T follicular helper cell (primary cell): ENCODE measurements around the gene KRTAP21-3.
"Not testable (repeated sequence)": the region's sequence is repeated elsewhere in the genome, so short reads cannot be mapped to it uniquely, and the experiment has no call there.

Source experiments
- DNase-seq: peaks from one replicate; pipeline ENCODE4 v3.0.0-alpha.2; 2020; ENCODE audit warnings: low read depth
- total RNA-seq, 2 experiments: gene quantifications; one replicate each; lab custom pipeline; 2026; lab: John Stamatoyannopoulos, UW

Gene KRTAP21-3, protein sequence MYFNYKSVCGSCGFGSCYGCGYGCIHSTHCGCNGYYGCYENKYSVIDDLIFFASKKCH
- 0 reads per million in 2 experiments for total RNA-seq

DNA sequence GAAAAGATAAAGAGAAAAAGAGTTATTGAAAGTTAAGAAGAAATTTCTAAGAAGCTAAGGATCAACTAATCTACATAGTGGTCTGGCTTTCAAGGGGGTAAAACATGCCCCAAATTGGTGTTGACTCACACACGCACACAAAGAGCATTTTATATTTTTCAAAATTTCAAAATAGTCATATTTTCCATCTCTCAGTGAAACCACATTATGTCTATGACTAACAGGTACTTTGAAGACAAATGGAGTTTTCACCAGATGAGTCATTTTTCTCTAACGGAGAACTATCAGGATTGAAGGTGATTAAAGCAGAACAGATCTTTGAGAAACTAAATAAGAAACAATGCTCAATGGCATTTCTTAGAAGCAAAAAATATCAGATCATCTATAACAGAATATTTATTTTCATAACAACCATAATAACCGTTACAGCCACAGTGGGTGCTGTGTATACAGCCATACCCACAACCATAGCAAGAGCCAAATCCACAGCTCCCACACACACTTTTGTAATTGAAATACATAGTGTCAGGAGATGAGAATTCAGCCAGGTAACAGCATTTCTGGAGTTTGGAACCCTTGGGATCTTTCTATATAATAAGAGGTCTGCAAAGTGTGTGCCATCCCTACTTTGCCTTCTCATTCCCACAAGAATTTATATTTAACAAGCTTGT lies at the start of gene KRTAP21-3:
Gene KRTAP21-3 (minus strand): TSS at position 539 of the 671 bp plus-strand sequence. CDS start 18 bp downstream, at position 521.
- DNase-seq = no peak

DNA sequence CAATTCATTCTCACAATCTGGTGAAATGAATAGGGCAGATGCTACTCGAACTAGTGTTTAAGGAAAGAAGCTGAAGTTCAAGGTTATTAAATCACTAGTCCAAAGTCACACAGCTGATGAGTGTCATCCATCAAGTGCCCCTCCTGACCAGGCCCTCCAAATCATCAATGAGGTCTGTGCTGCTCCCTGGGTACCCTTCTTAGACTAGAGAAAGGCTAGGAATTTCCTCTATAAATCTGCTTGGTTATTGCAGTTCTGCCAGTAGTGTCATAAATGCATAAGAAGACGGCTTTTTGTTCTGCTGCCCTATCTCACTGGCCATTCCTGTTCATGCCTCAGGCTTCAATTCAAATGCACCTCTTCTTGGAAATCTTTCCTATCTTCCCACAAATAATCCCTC lies 42.2 kb upstream of the KRTAP21-3 start:
- no peak for DNase-seq

DNA sequence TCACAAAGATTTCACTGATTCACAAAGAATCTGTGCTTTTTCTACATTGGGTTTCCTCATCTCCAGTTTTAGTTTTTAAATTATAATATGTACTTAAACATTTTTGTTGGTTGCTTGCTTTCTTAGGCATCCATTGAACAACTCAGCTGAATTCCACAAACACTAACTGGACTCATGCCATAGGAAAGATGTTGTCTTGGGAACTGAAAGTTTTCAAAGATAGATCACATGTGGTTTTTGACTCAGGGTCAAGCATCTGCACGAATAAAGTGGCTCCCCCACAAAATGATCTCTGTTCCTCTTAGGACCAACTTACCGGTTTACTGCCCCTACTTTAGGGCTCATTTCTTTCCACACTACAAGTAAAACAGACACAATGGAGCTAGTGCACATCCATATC lies 39.7 kb upstream of the KRTAP21-3 start:
- DNase-seq = no peak

DNA sequence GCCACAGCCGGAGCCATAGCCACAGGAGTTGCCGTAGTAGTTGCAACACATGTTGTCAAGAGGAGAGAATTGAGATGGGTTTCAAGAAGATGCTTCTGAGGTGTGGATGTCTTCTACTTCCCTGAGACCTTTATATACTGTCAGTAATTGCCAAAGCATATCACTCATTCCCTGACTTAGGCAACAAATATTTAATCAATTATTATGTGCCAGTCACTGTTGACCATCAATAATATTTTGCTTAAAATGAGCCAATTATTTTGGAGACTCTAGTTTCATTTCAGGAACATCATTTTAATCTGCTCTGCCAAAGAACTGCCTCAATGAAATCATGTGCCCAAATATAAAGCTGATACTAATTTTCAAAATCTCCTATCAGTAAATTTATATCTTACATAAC lies 36.8 kb upstream of the KRTAP21-3 start, which contains the start of gene KRTAP21-1:
Gene KRTAP21-1 (minus strand): TSS at position 101 of the 400 bp plus-strand sequence. CDS start 50 bp downstream, at position 51.
- not testable (repeated sequence) for DNase-seq

DNA sequence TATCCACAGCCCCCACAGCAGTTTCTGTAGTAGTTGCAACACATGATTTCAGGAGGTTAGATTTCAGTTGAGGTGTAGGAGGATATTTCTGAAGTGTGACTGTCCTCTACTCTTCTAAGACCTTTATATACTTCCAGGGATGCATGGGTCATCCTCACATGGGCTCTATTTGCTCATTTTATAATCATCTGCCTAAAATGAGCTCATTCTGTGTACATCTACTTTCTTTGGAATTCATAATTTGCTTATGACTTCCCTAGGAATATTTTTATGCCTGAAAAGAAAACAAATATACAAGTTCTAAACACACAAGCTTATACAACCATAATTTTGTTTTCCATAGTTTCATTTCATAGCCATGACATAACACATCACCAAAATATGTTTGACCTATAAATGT lies 28.6 kb upstream of the KRTAP21-3 start, which contains the start of gene KRTAP21-2:
Gene KRTAP21-2 (minus strand): TSS at position 101 of the 400 bp plus-strand sequence. CDS start 57 bp downstream, at position 44.
- no peak for DNase-seq

DNA sequence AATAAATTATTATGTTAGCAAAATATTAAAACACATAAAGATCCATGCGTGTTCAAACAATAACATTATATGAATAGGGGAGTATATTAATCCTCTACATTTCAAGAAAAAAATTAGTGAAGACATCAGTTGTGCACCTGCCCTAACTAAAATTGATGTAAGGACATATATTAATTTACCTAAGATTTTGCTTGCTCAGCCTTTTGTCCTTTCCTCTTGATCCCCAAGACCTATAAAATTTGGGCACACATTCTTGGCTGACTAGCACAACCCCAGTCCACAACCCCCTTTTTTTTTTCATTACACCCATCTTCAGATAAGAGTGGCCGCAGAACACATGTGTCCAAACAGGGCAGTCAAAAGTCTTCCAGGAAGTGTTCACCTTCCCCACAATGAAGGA lies 21.9 kb upstream of the KRTAP21-3 start:
- DNase-seq = no peak

DNA sequence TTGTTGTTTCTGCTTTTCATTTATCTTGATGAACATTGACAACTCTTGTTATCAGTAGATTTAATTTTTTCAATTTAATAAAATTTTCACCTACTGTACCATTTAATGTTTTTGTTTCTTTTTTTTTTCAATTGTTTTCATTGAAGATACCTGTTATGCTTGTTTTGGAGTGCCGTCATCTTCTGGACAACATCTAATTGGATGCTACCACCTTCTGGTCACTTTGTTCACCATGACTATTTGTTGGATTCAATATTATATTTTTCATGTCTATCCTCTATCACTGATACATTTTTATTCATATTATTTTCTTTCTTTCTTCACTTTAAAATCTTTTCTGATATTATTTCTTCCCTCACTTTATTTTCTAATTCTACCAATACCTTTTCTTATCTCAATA lies 14.4 kb upstream of the KRTAP21-3 start:
- no peak for DNase-seq

DNA sequence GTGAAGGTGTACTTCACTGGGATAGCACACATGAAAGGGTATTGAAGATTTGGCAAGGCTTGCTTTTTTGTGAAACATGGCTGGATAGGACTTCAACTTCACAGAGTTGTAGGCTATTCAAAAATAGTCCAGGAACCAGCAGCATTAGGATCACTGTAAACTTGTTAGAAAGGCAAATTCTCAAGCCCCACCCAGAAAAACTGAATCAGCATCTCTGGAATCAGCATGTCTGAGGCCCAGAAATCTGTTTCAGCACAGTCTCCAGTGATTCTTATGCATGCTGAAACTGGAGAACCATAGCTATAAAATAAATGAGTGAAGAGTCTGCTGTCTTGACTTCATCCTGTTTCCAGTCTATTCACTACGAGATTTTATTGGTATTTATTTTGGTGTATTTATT lies 8.1 kb upstream of the KRTAP21-3 start:
- DNase-seq = no peak

GRCh38 chr21:30719401-30719800 lies 824 bp upstream of the KRTAP21-3 start:
- DNase-seq = no peak

DNA sequence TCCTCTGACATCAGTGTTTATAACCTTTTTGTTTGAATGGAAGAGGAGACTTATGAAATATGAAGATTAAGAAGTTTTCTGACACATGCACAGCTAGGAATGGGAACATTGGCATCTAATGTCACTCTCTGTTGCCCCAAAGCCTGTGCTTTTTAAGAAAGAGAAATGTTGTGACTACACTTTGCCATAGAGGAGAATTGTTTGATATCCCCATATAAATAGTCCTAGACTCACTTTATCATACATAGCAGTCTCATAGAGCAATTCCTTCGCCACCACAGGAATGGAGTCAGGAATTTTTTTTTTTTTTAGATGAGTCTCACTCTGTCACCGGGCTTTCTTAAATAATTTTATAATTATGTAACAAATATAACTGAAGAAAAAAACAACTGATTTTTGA lies 1.5 kb downstream of the KRTAP21-3 start:
- DNase-seq = no peak

DNA sequence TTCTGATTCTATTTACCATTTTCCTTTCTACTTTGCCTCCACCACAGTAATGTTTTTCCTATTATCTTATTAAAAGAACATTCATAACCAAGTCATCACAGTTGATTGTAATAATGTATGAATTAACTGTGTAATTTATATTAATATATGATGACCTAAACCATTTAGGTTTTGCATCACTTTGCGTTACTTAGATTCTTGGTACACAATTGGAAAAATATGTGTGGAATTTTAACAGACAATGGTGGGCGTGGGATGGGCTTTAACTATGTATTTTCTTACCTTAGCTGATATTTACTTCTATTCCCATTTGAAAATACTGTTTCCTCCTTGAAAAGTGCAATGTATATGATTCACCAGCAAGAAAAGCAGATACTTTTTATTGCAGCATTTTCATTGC lies 3.6 kb downstream of the KRTAP21-3 start:
- DNase-seq = no peak

GRCh38 chr21:30714456-30714855 lies 4.1 kb downstream of the KRTAP21-3 start:
- no peak for DNase-seq

DNA sequence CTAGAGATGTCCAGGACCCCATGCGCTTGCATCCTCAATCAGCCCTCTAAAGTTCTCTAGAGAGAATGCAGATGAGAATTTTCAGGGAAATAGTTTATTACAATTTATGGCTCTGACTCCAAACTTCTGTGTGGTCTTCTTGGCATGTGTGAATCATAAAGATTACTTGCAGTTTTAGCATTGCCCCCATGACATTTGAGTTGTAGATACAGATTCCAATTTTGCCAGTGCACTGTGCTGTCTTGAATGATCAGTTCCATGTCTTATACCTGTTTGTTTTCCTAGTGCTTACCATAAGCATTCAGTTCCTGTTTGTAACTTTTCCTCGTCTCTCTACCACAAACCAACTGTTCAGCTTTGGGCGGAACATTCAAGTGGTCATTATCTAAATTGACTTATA lies 4.8 kb downstream of the KRTAP21-3 start:
- no peak for DNase-seq

DNA sequence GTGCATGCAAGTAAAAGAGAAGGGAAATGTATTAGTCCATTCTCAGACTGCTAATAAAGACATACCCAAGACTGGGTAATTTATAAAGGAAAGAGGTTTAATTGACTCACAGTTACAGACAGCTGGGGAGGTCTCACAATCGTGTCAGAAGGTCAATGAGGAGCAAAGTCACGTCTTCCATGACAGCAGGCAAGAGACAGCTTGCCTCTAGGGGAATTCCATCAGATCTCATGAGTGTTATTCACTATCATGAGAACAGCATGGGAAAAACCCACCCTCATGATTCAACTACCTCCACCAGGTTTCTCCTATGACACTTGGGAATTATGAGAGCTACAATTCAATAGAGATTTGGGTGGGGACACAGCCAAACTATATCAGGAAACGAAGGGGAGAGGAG lies 8.1 kb downstream of the KRTAP21-3 start:
- DNase-seq = no peak

- DNase-seq = no peak
These were observed 11.2 kb downstream of the KRTAP21-3 start for GRCh38 chr21:30707409-30707808.

- no peak for DNase-seq
These were observed 22.6 kb downstream of the KRTAP21-3 start for GRCh38 chr21:30695956-30696355.

GRCh38 chr21:30689822-30690221 lies 28.8 kb downstream of the KRTAP21-3 start:
- no peak for DNase-seq

- DNase-seq = no peak
These were observed 34.1 kb downstream of the KRTAP21-3 start for GRCh38 chr21:30684506-30684905.

- DNase-seq = no peak
These were observed 38.0 kb downstream of the KRTAP21-3 start for GRCh38 chr21:30680586-30680985.

GRCh38 chr21:30676737-30677136 lies 41.8 kb downstream of the KRTAP21-3 start:
- DNase-seq = no peak

DNA sequence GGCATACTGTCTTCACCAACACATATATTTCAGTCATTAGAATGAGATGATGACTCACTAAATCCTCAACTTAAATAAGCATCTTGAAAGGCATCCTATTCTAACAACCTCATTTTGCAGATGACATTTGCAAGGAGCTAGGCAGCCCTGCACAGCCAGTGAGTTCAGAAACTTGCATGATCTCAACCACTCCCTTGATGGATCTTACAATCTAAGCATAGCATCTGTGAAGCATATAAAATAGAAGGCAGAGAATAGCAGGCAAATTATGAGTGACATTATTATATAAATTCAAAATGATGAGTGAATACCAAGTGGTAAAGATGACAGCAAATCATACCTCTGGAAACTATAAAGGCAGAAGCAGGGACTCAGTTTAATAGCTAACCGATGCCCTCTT lies 44.3 kb downstream of the KRTAP21-3 start:
- DNase-seq = no peak

DNA sequence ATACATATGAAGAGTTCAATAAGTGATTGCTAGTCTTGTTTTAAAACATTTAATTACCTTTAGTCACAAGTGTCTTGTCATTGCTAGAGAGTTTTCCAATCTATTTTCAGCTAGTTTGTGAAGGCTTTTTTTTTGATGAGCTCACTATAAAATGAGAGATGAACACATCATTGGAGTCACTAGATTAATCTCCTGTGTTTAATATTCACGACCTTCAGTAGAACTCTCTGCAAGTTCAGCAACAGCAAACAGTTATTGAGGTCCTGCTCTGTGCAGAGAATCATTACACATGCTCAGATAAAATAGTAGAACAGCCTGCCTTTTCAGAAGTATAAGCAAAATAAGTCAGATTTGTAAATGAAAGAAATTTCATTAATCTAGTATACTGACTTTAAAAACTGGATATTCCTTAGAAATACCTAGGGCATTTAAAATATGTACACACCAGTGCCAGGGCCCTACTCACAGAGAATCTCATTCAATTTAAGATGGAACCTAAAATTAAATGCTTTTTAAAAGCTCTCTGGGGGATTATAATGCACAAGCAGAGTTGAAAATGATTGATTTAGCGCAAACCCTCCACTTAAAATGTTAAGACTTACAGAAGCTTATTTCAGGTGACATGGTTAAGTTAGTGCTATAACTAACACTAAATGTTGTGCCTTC lies 45.5 kb downstream of the KRTAP21-3 start:
- DNase-seq = no peak

- no peak for DNase-seq
These were observed 49.8 kb downstream of the KRTAP21-3 start for GRCh38 chr21:30668776-30669175.
